K562 (cell line): ENCODE results near the gene FAAH. TPM values are rescaled to one million over a fixed set of nuclear protein-coding genes. Genes with fewer than 3 reads are reported as not detected.

Source experiments
- CEBPB ChIP-seq: fragments of 450-650 bp; IDR thresholded peaks from 2 replicates; pipeline ENCODE4 v1.6.1; 2016; ENCODE audit warnings: missing genetic modification characterization, missing compliant biosample characterization
- CHD2 ChIP-seq: IDR thresholded peaks from 2 replicates; pipeline ENCODE4 v1.6.1; 2011; ENCODE audit warnings: low read depth, low read length
- KDM5B ChIP-seq: fragments of 200-600 bp; sonication (generic); IDR thresholded peaks from 2 replicates; pipeline ENCODE4 v1.6.1; 2012; ENCODE audit warnings: low read depth, mild to moderate bottlenecking, moderate library complexity, low read length, control low read depth, inconsistent platforms; ENCODE audit not compliant: insufficient replicate concordance
- KLF13 ChIP-seq: fragments of 450-650 bp; IDR thresholded peaks from 2 replicates; pipeline ENCODE4 v1.6.1; 2016; ENCODE audit warnings: missing genetic modification characterization, low read depth, mild to moderate bottlenecking, missing compliant biosample characterization, moderate library complexity, borderline replicate concordance
- SNIP1 ChIP-seq: fragments of 450-650 bp; IDR thresholded peaks from 2 replicates; pipeline ENCODE4 v1.7.1; 2017; ENCODE audit warnings: low read depth, mild to moderate bottlenecking
- TBP ChIP-seq: optimal IDR thresholded peaks from 2 replicates; pipeline ENCODE3; 2011; ENCODE audit warnings: low read depth, low read length, improper control_type of control experiment
- XRCC3 ChIP-seq: fragments of 450-650 bp; IDR thresholded peaks from 2 replicates; pipeline ENCODE4 v1.6.1; 2017; ENCODE audit warnings: mild to moderate bottlenecking, moderate library complexity
- ZNF12 ChIP-seq: sonication (generic); formaldehyde crosslinking; IDR thresholded peaks from 2 replicates; pipeline ENCODE4 v1.4.0; 2020; ENCODE audit warnings: mild to moderate bottlenecking, missing genetic modification reagents
- ZNF444 ChIP-seq: fragments of 250-450 bp; sonication (Bioruptor Pico); IDR thresholded peaks from 2 replicates; pipeline ENCODE4 v1.4.0; 2020; ENCODE audit warnings: mild to moderate bottlenecking, moderate library complexity
- polyA plus RNA-seq, 8 experiments: library from polyadenylated mRNA; depleted of rRNA in 4 of 8; stranded (reverse) in 5 of 8; unstranded in 3 of 8; fragments of >200 nt; fragmentation: Nextera tagmentation in 2 of 8; fragmentation: Illumina TruSeq in 1 of 8; extraction: Ambion mirVana in 2 of 8; extraction: Trizol in 1 of 8; gene quantifications; 2 replicates each; pipeline versions ENCODE4 v1.2.1 to v1.2.3, GENCODE V29; 2011 to 2014; ENCODE audit warnings: inconsistent platforms in 1 of 8, missing spikeins in 1 of 8
- total RNA-seq, 7 experiments: library from RNA; depleted of rRNA in 6 of 7; stranded (reverse); fragments of >200 nt in 6 of 7; fragmentation: Illumina TruSeq in 2 of 7; extraction: Trizol in 2 of 7; gene quantifications; 2 replicates each; pipeline versions ENCODE4 v1.2.1 to v1.2.3, GENCODE V29; 2011 to 2021; ENCODE audit warnings: low replicate concordance in 1 of 7
- TF ChIP-seq, protein P1 (sequence below), 2 experiments: fragments of 450-650 bp; conservative IDR thresholded peaks; 2 replicates each; pipeline ENCODE4 v1.6.1; 2017; ENCODE audit warnings: mild to moderate bottlenecking in 2 of 2, moderate library complexity in 2 of 2
- TF ChIP-seq, protein P2 (sequence below): sonication (generic); formaldehyde crosslinking; IDR thresholded peaks from 2 replicates; pipeline ENCODE4 v1.8.0; 2022; ENCODE audit warnings: mild to moderate bottlenecking, missing genetic modification reagents
- TF ChIP-seq, protein P3 (sequence below), 3 experiments: fragments of 200-800 bp in 1 of 3; sonication (Bioruptor generic) in 1 of 3; sonication (generic) in 1 of 3; formaldehyde crosslinking in 1 of 3; IDR thresholded peaks; 2 replicates each; pipeline versions ENCODE4 v1.6.1 to v1.8.0; 2016 to 2022; ENCODE audit warnings: mild to moderate bottlenecking in 2 of 3, missing compliant biosample characterization in 2 of 3, missing genetic modification characterization in 2 of 3, missing genetic modification reagents in 1 of 3

Gene FAAH
- total and polyA plus RNA-seq, 9 of the 15 experiments (the other 6 are each of a cell fraction or from before 2014, with no cell fraction given) = 0.06 to 1.1 (median 0.32) TPM

DNA sequence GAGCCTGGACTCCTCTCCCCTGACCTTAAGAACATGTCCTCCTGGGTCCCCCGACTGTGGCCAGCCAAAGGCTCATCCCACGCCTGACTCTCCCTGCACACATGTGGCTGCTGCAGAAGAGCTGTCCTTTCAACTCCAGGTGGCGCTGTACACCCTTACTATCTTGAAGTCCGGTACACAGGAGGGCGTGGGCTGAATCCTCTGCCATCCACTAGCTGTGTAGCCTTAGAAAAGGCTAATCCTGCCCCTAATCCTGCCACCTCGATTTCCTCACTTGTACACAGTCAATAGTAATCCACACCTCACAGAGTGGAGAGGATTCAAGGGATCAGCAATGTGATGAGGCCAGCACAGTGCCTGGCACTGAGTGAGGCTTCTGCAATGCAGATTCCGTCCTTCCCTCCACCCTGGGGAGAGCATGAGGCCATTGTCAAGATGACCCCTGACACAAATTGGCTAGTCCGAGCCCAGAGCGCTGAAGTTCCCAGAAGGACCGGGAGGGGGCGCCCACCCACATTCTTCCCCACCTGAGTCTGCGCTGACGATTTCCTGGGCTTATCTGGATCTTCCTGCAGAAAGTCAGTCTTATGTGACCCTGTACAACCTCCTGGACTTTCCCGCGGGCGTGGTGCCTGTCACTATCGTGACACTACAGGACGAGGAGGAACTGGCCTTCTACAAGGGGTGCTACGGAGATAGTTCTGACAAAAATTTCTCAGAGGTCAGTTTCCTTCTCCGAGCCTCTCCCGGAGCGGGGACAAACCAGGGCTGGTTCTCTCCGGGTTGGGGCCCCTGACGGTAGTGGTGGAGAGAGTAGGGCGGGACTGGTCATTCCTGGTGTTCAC, 48.4 kb downstream of the FAAH start (continued):
- TF ChIP-seq, protein P1, sequence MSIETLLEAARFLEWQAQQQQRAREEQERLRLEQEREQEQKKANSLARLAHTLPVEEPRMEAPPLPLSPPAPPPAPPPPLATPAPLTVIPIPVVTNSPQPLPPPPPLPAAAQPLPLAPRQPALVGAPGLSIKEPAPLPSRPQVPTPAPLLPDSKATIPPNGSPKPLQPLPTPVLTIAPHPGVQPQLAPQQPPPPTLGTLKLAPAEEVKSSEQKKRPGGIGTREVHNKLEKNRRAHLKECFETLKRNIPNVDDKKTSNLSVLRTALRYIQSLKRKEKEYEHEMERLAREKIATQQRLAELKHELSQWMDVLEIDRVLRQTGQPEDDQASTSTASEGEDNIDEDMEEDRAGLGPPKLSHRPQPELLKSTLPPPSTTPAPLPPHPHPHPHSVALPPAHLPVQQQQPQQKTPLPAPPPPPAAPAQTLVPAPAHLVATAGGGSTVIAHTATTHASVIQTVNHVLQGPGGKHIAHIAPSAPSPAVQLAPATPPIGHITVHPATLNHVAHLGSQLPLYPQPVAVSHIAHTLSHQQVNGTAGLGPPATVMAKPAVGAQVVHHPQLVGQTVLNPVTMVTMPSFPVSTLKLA (conservative IDR thresholded peaks at IDR 0.05) = peak; percentile 89 to 90
- TF ChIP-seq SNIP1 (no peak), CHD2 (0 out of 2 replicates have a peak, but pooled peaks have one; percentile 45), KLF13 (tag) (peak; percentile 86; the same call in 1 of the 2 replicates), KDM5B (no peak), XRCC3 (no peak), CEBPB (no peak), ZNF12 (0 out of 2 replicates have a peak, but pooled peaks have one; percentile 64), TBP (peak; percentile 18), ZNF444 (CRISPR knock-in tag) (no peak)
- TF ChIP-seq, protein P2, sequence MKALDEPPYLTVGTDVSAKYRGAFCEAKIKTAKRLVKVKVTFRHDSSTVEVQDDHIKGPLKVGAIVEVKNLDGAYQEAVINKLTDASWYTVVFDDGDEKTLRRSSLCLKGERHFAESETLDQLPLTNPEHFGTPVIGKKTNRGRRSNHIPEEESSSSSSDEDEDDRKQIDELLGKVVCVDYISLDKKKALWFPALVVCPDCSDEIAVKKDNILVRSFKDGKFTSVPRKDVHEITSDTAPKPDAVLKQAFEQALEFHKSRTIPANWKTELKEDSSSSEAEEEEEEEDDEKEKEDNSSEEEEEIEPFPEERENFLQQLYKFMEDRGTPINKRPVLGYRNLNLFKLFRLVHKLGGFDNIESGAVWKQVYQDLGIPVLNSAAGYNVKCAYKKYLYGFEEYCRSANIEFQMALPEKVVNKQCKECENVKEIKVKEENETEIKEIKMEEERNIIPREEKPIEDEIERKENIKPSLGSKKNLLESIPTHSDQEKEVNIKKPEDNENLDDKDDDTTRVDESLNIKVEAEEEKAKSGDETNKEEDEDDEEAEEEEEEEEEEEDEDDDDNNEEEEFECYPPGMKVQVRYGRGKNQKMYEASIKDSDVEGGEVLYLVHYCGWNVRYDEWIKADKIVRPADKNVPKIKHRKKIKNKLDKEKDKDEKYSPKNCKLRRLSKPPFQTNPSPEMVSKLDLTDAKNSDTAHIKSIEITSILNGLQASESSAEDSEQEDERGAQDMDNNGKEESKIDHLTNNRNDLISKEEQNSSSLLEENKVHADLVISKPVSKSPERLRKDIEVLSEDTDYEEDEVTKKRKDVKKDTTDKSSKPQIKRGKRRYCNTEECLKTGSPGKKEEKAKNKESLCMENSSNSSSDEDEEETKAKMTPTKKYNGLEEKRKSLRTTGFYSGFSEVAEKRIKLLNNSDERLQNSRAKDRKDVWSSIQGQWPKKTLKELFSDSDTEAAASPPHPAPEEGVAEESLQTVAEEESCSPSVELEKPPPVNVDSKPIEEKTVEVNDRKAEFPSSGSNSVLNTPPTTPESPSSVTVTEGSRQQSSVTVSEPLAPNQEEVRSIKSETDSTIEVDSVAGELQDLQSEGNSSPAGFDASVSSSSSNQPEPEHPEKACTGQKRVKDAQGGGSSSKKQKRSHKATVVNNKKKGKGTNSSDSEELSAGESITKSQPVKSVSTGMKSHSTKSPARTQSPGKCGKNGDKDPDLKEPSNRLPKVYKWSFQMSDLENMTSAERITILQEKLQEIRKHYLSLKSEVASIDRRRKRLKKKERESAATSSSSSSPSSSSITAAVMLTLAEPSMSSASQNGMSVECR (CRISPR knock-in tag) = peak; percentile 87
- TF ChIP-seq, protein P3, sequence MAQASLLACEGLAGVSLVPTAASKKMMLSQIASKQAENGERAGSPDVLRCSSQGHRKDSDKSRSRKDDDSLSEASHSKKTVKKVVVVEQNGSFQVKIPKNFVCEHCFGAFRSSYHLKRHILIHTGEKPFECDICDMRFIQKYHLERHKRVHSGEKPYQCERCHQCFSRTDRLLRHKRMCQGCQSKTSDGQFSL (CRISPR knock-in tag; IDR thresholded peaks at IDR 0.05) = no peak
- TF ChIP-seq, protein P3 (tag; IDR thresholded peaks at IDR 0.05) = no peak
